H9 (cell line): Measurements from ENCODE around the gene IL16. TPM values are rescaled to one million over a fixed set of nuclear protein-coding genes. Genes with fewer than 3 reads are reported as not detected.

ENCODE experiments used
- DNase-seq: peaks from one replicate; pipeline ENCODE4 v3.0.0-alpha.2; 2017
- H2AFZ ChIP-seq: one replicate; pipeline ENCODE4 v1.6.1; 2013; ENCODE audit warnings: mild to moderate bottlenecking, low read length, control low read depth, moderate library complexity
- H2AK5ac ChIP-seq: 2 replicates; pipeline ENCODE4 v1.6.1; 2013; ENCODE audit warnings: low read length, control low read depth, mixed read lengths; ENCODE audit not compliant: insufficient read length
- H2BK120ac ChIP-seq: one replicate; pipeline ENCODE4 v1.6.1; 2013; ENCODE audit warnings: low read depth, mild to moderate bottlenecking, low read length, control low read depth, inconsistent platforms; ENCODE audit not compliant: poor library complexity, severe bottlenecking
- H2BK12ac ChIP-seq: 2 replicates; pipeline ENCODE4 v1.6.1; 2013; ENCODE audit warnings: low read length, control low read depth, mixed read lengths, low read depth; ENCODE audit not compliant: insufficient read length
- H2BK15ac ChIP-seq: 2 replicates; pipeline ENCODE4 v1.6.1; 2013; ENCODE audit warnings: low read depth, low read length, control low read depth
- H2BK20ac ChIP-seq: one replicate; pipeline ENCODE4 v1.6.1; 2013; ENCODE audit warnings: low read depth, mild to moderate bottlenecking, low read length, control low read depth, inconsistent platforms; ENCODE audit not compliant: poor library complexity, severe bottlenecking
- H2BK5ac ChIP-seq: 2 replicates; pipeline ENCODE4 v1.6.1; 2013; ENCODE audit warnings: low read length, control low read depth, mixed read lengths; ENCODE audit not compliant: insufficient read length
- H3K14ac ChIP-seq: 2 replicates; pipeline ENCODE4 v1.6.1; 2013; ENCODE audit warnings: low read length, control low read depth; ENCODE audit not compliant: insufficient read depth
- H3K18ac ChIP-seq: 2 replicates; pipeline ENCODE4 v1.6.1; 2013; ENCODE audit warnings: low read depth, mild to moderate bottlenecking, mixed read lengths, low read length, control low read depth; ENCODE audit not compliant: insufficient read length
- H3K23ac ChIP-seq: 2 replicates; pipeline ENCODE4 v1.6.1; 2013; ENCODE audit warnings: low read length, control low read depth, mixed read lengths, low read depth; ENCODE audit not compliant: insufficient read length
- H3K23me2 ChIP-seq: 2 replicates; pipeline ENCODE4 v1.6.1; 2013; ENCODE audit warnings: low read depth, mild to moderate bottlenecking, mixed read lengths, low read length, control low read depth; ENCODE audit not compliant: insufficient read length, poor library complexity, severe bottlenecking
- H3K27ac ChIP-seq: 2 replicates; pipeline ENCODE4 v1.5.1; 2013; ENCODE audit warnings: low read length, control low read depth, mixed read lengths, low read depth; ENCODE audit not compliant: insufficient read length
- H3K27me3 ChIP-seq: 2 replicates; pipeline ENCODE4 v1.6.1; 2013; ENCODE audit warnings: low read length, control low read depth, inconsistent platforms; ENCODE audit not compliant: insufficient read depth
- H3K4ac ChIP-seq: 2 replicates; pipeline ENCODE4 v1.6.1; 2013; ENCODE audit warnings: low read depth, mild to moderate bottlenecking, control low read depth, inconsistent platforms, low read length, moderate library complexity
- H3K4me1 ChIP-seq: 2 replicates; pipeline ENCODE4 v1.6.1; 2013; ENCODE audit warnings: low read length, control low read depth, inconsistent platforms; ENCODE audit not compliant: insufficient read depth
- H3K4me2 ChIP-seq: 2 replicates; pipeline ENCODE4 v1.6.1; 2013; ENCODE audit warnings: low read length, control low read depth, mixed read lengths; ENCODE audit not compliant: insufficient read length, insufficient read depth
- H3K56ac ChIP-seq: 2 replicates; pipeline ENCODE4 v1.6.1; 2013; ENCODE audit warnings: low read depth, mild to moderate bottlenecking, mixed read lengths, low read length, control low read depth; ENCODE audit not compliant: insufficient read length
- H3K79me1 ChIP-seq: 2 replicates; pipeline ENCODE4 v1.6.1; 2013; ENCODE audit warnings: low read depth, mild to moderate bottlenecking, moderate library complexity, low read length, control low read depth, inconsistent platforms; ENCODE audit not compliant: insufficient read depth, poor library complexity, severe bottlenecking
- H3K79me2 ChIP-seq: 2 replicates; pipeline ENCODE4 v1.6.1; 2013; ENCODE audit warnings: low read length, control low read depth, inconsistent platforms; ENCODE audit not compliant: insufficient read depth
- H3K9ac ChIP-seq: 2 replicates; pipeline ENCODE4 v1.6.1; 2013; ENCODE audit warnings: low read length, control low read depth, mixed read lengths; ENCODE audit not compliant: insufficient read length; ENCODE audit errors: extremely low read depth
- H3K9me3 ChIP-seq: one replicate; pipeline ENCODE4 v1.6.1; 2013; ENCODE audit warnings: low read depth, low read length, inconsistent platforms; ENCODE audit not compliant: control insufficient read depth
- H3T11ph ChIP-seq: one replicate; pipeline ENCODE4 v1.6.1; 2013; ENCODE audit warnings: mild to moderate bottlenecking, low read length, control low read depth, inconsistent platforms
- H4K20me1 ChIP-seq: one replicate; pipeline ENCODE4 v1.6.1; 2013; ENCODE audit not compliant: control insufficient read depth, insufficient read length, insufficient read depth
- H4K5ac ChIP-seq: 2 replicates; pipeline ENCODE4 v1.6.1; 2013; ENCODE audit warnings: low read depth, mild to moderate bottlenecking, mixed read lengths, low read length, control low read depth; ENCODE audit not compliant: insufficient read length
- H4K8ac ChIP-seq: replicated peaks from 2 replicates; pipeline ENCODE4 v1.6.1; 2013; ENCODE audit warnings: low read length, control low read depth, mixed read lengths, low read depth; ENCODE audit not compliant: insufficient read length
- H4K91ac ChIP-seq: 2 replicates; pipeline ENCODE4 v1.6.1; 2013; ENCODE audit warnings: low read depth, mild to moderate bottlenecking, moderate library complexity, mixed read lengths, low read length, control low read depth; ENCODE audit not compliant: insufficient read length
- H3K27ac Mint-ChIP-seq, 3 experiments: 2 replicates in 2 of 3; 3 replicates in 1 of 3; pipeline ENCODE4 v1.8.0; 2020 to 2021; ENCODE audit warnings: mixed read lengths in 3 of 3, mild to moderate bottlenecking in 1 of 3, moderate library complexity in 1 of 3
- H3K27me3 Mint-ChIP-seq: 2 replicates; pipeline ENCODE4 v1.8.0; 2021; ENCODE audit warnings: low read depth, mild to moderate bottlenecking, moderate library complexity, mixed read lengths
- H3K36me3 Mint-ChIP-seq, 3 experiments: 2 replicates in 2 of 3; 3 replicates in 1 of 3; pipeline ENCODE4 v1.8.0; 2020 to 2021; ENCODE audit warnings: low read depth in 3 of 3, mixed read lengths in 3 of 3; ENCODE audit not compliant: insufficient read depth in 1 of 3
- H3K4me1 Mint-ChIP-seq, 2 experiments: 2 replicates each; pipeline ENCODE4 v1.8.0; 2020; ENCODE audit warnings: mixed read lengths in 2 of 2
- H3K4me3 Mint-ChIP-seq, 2 experiments: 2 replicates in 1 of 2; 3 replicates in 1 of 2; pipeline ENCODE4 v1.8.0; 2020 to 2021; ENCODE audit warnings: mild to moderate bottlenecking in 2 of 2, mixed read lengths in 2 of 2, moderate library complexity in 1 of 2
- H3K9me3 Mint-ChIP-seq, 2 experiments: 2 replicates in 1 of 2; 3 replicates in 1 of 2; pipeline ENCODE4 v1.8.0; 2020; ENCODE audit warnings: mild to moderate bottlenecking in 2 of 2, mixed read lengths in 2 of 2, moderate library complexity in 1 of 2
- WGBS: extraction: QIAGEN DNeasy Blood & Tissue Kit; methylation state at CpG from one replicate; pipeline ENCODE4 v1.1.7; 2013; ENCODE audit warnings: missing lambda C conversion rate, low lambda C conversion rate, mixed read lengths; ENCODE audit not compliant: insufficient read length; ENCODE audit errors: extremely low coverage; 5-methylcytosine and 5-hydroxymethylcytosine counted together
- total RNA-seq: library from RNA; stranded (reverse); gene quantifications from 2 replicates; pipeline ENCODE4 v1.2.1, GENCODE V29; 2021
- TF ChIP-seq, protein P1 (sequence below): fragments of 200-600 bp; sonication (generic); conservative IDR thresholded peaks from 3 replicates; pipeline ENCODE4 v1.8.0; 2021; ENCODE audit warnings: antibody characterized with exemption, mild to moderate bottlenecking

The IL16 gene
- total RNA-seq, 1 experiment from 2014 or later = 0.28 TPM

DNA sequence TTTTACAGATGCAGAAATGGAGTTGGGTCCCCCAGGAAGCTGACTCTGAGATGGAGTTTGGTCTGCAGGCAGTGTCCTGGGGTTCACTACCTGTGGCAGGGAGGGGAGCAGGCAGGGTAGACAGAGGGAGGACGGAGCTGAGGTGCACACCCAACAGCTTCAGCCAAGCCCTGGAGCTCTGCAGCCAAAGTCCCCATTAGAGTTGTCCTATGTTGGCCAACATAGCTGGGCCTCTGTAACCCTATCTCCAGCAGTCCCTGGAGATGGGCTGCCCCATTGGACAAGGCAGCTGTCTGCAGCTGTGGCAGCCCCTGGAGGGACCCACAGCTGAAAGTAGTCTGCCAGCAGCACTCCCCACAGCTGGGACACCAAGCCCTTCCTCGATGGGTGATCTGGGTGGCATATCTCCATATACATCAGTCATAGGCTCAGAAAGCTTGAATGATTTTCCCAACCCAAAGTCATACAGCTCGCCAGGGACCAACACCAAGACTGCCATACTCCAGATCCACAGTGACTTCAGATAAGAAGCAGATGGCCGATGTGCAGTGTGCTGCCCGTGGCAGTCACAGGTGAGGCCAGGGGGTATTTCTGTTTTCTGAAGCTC lies 95.3 kb downstream of the IL16 start:
- H2BK12ac ChIP-seq = no peak overlapping the region
- TF ChIP-seq, protein P1, sequence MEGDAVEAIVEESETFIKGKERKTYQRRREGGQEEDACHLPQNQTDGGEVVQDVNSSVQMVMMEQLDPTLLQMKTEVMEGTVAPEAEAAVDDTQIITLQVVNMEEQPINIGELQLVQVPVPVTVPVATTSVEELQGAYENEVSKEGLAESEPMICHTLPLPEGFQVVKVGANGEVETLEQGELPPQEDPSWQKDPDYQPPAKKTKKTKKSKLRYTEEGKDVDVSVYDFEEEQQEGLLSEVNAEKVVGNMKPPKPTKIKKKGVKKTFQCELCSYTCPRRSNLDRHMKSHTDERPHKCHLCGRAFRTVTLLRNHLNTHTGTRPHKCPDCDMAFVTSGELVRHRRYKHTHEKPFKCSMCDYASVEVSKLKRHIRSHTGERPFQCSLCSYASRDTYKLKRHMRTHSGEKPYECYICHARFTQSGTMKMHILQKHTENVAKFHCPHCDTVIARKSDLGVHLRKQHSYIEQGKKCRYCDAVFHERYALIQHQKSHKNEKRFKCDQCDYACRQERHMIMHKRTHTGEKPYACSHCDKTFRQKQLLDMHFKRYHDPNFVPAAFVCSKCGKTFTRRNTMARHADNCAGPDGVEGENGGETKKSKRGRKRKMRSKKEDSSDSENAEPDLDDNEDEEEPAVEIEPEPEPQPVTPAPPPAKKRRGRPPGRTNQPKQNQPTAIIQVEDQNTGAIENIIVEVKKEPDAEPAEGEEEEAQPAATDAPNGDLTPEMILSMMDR = no peak
- Mint-ChIP-seq H3K36me3 (no peaks in the 10 kb centered on the region), H3K27me3 (peaks cover 17% of the 10 kb centered on the region), H3K4me3 (no peak overlapping the region), H3K27ac (no peak overlapping the region), H3K4me1 (peaks cover 11 to 18% of the 10 kb centered on the region in 2 experiments), H3K9me3 (no peaks in the 10 kb centered on the region)
- H3K4me1 ChIP-seq = peaks cover 5% of the 10 kb centered on the region; the same call in 1 of the 2 replicates
- DNase-seq = no peak
- H2BK5ac ChIP-seq = no peak overlapping the region
- H3K79me2 ChIP-seq = no peaks in the 10 kb centered on the region
- H3K56ac ChIP-seq = no peak overlapping the region
- no peak overlapping the region for H3K18ac ChIP-seq
- no peak overlapping the region for H2BK15ac ChIP-seq
- no peak overlapping the region for H3K4me2 ChIP-seq
- no peak overlapping the region for H4K8ac ChIP-seq
- whole genome bisulfite sequencing = no CpG with 5 or more reads among the region's 5 CpGs
- no peak overlapping the region for H2AFZ ChIP-seq
- no peaks in the 10 kb centered on the region for H3K23me2 ChIP-seq
- H3K27ac ChIP-seq = no peak overlapping the region
- H3K9ac ChIP-seq = no peak overlapping the region
- no peaks in the 10 kb centered on the region for H3K79me1 ChIP-seq
- no peaks in the 10 kb centered on the region for H3K27me3 ChIP-seq
- H3K14ac ChIP-seq = no peak overlapping the region
- no peaks in the 10 kb centered on the region for H3K9me3 ChIP-seq
- no peak overlapping the region for H2AK5ac ChIP-seq
- no peak overlapping the region for H4K5ac ChIP-seq
- no peak overlapping the region for H3K23ac ChIP-seq
- H3T11ph ChIP-seq = no peak overlapping the region
- no peaks in the 10 kb centered on the region for H4K20me1 ChIP-seq
- H3K4ac ChIP-seq = no peak overlapping the region
- H2BK120ac ChIP-seq = no peak overlapping the region
- no peak overlapping the region for H2BK20ac ChIP-seq
- H4K91ac ChIP-seq = no peak overlapping the region
